RWPE2 (cell line): ENCODE results near the gene STX1B.
A peak's percentile ranks its signal among the peaks of the same experiment; 100 is the strongest.
"Not testable (repeated sequence)": the region's sequence is repeated elsewhere in the genome, so short reads cannot be mapped to it uniquely, and the experiment has no call there.

Experiments
- ATAC-seq: fragments of 200-7000 bp; cut with Tn5 transposase; 3 replicates; pipeline ENCODE4 v1.9.1; 2021; ENCODE audit warnings: low read depth
- DNase-seq: peaks from one replicate; pipeline ENCODE4 v3.0.0-alpha.2; 2020; ENCODE audit warnings: low spot score
- H3K27ac ChIP-seq: fragments of 450-650 bp; 2 replicates; pipeline ENCODE4 v1.5.1; 2017; ENCODE audit warnings: mild to moderate bottlenecking; ENCODE audit not compliant: poor library complexity, severe bottlenecking
- H3K27me3 ChIP-seq: fragments of 250-450 bp; sonication (Bioruptor Pico); 2 replicates; pipeline ENCODE4 v1.5.1; 2021; ENCODE audit warnings: mild to moderate bottlenecking, moderate library complexity; ENCODE audit not compliant: insufficient read depth, poor library complexity, severe bottlenecking
- H3K36me3 ChIP-seq: fragments of 250-450 bp; sonication (Bioruptor Pico); 2 replicates; pipeline ENCODE4 v1.5.1; 2020; ENCODE audit warnings: low read depth, mild to moderate bottlenecking, moderate library complexity
- H3K4me1 ChIP-seq: fragments of 250-450 bp; sonication (Bioruptor Pico); 2 replicates; pipeline ENCODE4 v1.5.1; 2021; ENCODE audit warnings: mild to moderate bottlenecking, moderate library complexity; ENCODE audit not compliant: insufficient read depth, poor library complexity, severe bottlenecking
- H3K4me3 ChIP-seq: fragments of 250-450 bp; sonication (Bioruptor Pico); 2 replicates; pipeline ENCODE4 v1.5.1; 2021; ENCODE audit warnings: mild to moderate bottlenecking, moderate library complexity; ENCODE audit not compliant: severe bottlenecking
- H3K9me3 ChIP-seq: fragments of 250-450 bp; sonication (Bioruptor Pico); 2 replicates; pipeline ENCODE4 v1.5.1; 2021; ENCODE audit warnings: mild to moderate bottlenecking, moderate library complexity; ENCODE audit not compliant: severe bottlenecking
- CTCF ChIP-seq: fragments of 450-650 bp; IDR thresholded peaks from one replicate; pipeline ENCODE4 v1.5.1; 2017; ENCODE audit warnings: mild to moderate bottlenecking, moderate library complexity; ENCODE audit not compliant: poor library complexity, severe bottlenecking

Gene STX1B

GRCh38 chr16:30941600-30942425, 68.6 kb downstream of the STX1B start:
- H3K9me3 ChIP-seq, result no peaks in the 10 kb centered on the region
- H3K4me1 ChIP-seq, result peaks cover 13% of the 10 kb centered on the region
- peak; percentile 93 for TF ChIP-seq CTCF
- H3K4me3 ChIP-seq, result no peak overlapping the region
- H3K27me3 ChIP-seq, result no peaks in the 10 kb centered on the region
- peaks cover 45% of the 10 kb centered on the region for H3K36me3 ChIP-seq
- ATAC-seq (peak; percentile 89), DNase-seq (no peak)
- H3K27ac ChIP-seq, result peak overlapping the region; percentile 53

- H3K9me3 ChIP-seq, H3K27me3 ChIP-seq, DNase-seq, ATAC-seq, H3K4me3 ChIP-seq: not testable (repeated sequence)
- Histone ChIP-seq H3K36me3 (peaks cover 42% of the 10 kb centered on the region), H3K27ac (peak overlapping the region; percentile 53), H3K4me1 (peaks cover 13% of the 10 kb centered on the region)
These were observed 70.9 kb downstream of the STX1B start for GRCh38 chr16:30939571-30939970.
